Measurements from ENCODE around the gene MYL6.
"Not testable (repeated sequence)": the region's sequence is repeated elsewhere in the genome, so short reads cannot be mapped to it uniquely, and the experiment has no call there.

MYL6 gene

DNA sequence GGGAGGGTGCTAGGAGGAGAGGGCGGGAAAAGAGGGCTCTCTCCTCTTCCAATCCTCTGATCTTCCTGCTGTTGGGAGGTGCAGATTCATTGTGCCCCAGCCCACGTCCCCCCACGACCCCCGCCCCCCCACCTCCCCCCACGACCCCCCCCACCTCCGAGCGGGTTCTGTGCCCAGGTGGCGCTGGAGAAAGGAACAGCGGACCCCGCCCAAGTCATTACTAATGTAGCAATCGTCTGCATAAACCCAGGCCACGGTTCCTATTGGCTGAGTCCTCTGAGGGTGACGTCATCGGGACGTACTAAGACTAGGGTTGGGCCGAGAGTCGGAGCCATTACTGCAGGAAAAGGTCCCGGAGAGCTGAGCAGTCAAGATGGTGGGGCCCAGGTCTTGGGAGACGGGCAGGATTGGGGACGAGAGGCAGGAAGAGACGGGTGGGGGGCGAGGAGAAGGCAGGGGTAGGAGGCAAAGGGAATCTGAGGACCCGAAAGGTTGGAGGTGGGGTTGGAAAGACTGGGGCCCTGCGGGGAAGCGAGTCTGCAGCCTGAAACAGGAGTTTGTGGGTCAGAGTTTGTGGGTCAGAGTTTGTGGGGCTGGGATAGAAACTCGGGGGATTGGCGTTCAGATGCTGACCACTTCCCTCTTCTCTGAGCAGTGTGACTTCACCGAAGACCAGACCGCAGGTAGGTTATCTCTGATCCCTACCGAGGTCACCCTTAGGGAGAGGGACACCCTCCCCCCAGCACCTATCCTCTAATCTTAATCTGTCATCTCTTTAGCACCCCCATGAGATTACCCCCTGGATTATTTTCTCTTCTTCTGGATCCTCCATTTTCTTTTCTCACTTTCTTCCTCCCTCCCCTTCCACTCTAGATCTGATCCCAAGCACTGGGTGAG lies at the start of gene MYL6:
Gene MYL6, plus strand, starts transcription at position 331 of the 897 bp plus-strand sequence. Its CDS starts 43 bp downstream, at position 374.
- peak; percentile 85 to 95 (median 89) for DNase-seq (ENCODE audit: low read depth in 3 of 3)

GRCh38 chr12:56110571-56110970 lies 47.6 kb upstream of the MYL6 start:
- no peak for DNase-seq (ENCODE audit: low read depth in 3 of 3)

DNA sequence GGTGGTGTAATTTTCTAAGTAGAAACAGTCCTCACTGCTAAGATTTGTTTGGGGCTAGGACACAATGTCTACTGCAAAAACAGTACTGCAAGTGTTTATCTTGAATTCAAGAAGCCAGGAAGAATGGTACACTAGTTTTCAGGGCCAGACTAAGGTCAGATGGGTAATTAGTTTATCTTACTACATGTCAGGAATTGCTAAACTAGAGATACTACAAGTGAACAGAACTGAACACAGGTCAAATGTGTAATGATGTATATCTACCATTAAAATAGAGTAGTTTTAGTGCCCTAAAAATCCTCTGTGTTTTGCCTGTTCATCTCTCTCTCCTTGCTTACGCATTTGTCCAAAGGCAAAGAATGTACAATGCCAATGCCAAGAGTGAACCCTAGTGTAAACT lies 44.1 kb upstream of the MYL6 start:
- DNase-seq (ENCODE audit: low read depth in 3 of 3): no peak

DNA sequence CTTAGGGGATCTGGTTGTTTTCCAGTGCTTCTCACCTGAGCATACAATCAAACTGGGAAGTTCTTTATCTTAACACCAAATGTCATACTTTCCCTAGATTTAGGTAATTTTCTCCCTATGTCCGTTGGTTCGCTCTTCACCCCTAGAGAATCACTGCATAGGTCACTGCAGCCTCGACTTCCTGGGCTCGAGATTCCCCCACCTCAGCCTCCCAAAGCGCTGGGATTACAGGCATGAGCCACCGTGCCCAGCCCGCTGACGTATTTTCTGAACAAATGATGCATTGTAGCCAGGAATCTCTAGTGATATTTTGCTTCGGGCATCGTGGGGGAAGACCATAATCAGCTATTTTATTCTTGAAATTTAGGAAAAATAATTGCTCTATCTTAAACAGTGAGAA lies 42.8 kb upstream of the MYL6 start:
- no peak for DNase-seq (ENCODE audit: low read depth in 3 of 3)

DNA sequence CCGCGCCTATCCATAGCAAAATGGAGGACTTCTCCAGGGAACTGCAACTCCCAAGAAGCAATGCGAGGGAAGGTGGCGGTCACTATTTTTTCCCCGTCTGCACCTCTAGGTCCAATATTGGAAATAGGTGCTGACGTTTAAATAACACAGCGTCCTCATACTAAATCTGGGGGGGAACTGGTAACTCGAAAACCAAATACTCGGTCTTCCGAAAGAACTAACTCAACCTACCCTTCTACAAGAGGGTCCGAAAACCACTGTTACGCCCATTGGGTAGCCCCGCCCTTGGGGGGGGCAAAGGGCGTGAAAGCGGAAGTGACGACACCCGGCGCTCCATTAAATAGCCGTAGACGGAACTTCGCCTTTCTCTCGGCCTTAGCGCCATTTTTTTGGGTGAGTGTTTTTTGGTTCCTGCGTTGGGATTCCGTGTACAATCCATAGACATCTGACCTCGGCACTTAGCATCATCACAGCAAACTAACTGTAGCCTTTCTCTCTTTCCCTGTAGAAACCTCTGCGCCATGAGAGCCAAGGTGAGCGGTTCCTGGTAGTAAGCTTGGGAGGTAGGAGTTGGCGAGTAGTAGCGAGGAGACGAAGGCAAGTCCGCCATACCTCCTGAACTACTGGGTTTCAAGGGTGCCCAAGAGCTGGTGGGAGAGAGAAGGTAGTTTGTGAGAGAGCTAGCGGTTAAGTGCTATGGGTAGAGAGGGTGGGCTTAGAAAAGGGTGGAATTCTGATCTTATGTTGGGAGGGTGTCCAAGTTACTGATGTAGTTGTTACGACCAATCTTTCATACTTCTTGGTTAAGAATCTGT lies 41.7 kb upstream of the MYL6 start, which contains the start of gene RPL41:
Gene RPL41, plus strand, starts transcription at position 367 of the 815 bp plus-strand sequence.
- peak; percentile 85 to 91 (median 91) for DNase-seq (ENCODE audit: low read depth in 3 of 3)

GRCh38 chr12:56117082-56117706 lies 41.0 kb upstream of the MYL6 start:
- DNase-seq (ENCODE audit: low read depth in 3 of 3): not testable (repeated sequence)

DNA sequence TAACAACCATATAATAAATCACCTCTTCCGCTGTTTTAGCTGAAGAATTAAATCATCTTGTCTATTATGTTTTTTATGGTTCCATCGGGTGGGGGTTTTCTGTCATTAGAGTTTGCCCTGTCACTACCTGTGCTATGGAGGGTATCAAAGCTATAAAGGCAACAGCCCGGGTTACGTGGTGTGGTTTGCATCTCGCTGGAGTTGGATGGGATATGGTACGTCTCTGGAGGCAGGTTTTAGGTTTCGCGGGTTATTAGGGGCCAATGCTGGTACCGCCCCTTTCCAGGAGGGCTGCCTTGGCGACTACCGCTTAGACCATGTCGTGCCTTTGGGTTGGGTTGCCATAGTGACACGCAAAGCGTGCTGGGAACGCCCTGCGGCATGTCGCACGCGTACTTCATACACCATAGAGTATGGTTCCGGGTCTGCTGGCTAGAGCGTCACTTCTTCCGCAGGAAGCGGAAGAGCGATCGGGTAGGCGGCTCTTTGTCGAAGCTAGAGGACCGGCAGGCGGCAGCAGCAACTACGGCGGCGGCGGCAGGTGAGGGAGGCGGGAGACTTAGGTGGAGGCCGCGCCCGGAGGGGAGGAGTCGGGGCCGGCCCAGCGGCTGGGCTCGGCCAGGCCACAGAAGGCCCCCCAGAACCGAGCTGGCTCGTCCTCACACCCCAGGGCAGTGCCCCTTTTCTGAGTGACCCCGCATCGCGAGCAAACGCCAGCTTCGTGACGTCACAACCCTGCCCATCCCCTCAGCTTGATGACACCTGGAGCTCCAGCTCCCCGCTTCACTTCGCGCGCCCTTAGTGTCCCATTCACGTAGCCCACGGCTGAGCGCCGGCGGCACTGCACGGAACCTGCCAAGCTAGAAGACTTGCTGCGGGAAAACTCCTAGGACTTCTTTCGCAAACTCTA lies 40.1 kb upstream of the MYL6 start, which contains the start of gene ZC3H10:
Gene ZC3H10, plus strand, starts transcription at position 489 of the 910 bp plus-strand sequence. CDS start 2,297 bp downstream, outside the sequence.
- peak; percentile 97 to 98 (median 98) for DNase-seq (ENCODE audit: low read depth in 3 of 3)

- no peak for DNase-seq (ENCODE audit: low read depth in 3 of 3)
These were observed 39.3 kb upstream of the MYL6 start for GRCh38 chr12:56118688-56119357.

- DNase-seq (ENCODE audit: low read depth in 3 of 3): peak in 2 of 3 experiments; percentile 43 to 49
These were observed 38.8 kb upstream of the MYL6 start for GRCh38 chr12:56119361-56119796.

- DNase-seq (ENCODE audit: low read depth in 3 of 3): no peak
These were observed 37.9 kb upstream of the MYL6 start for GRCh38 chr12:56120158-56120846.

GRCh38 chr12:56121204-56121870 lies 36.8 kb upstream of the MYL6 start:
- DNase-seq (ENCODE audit: low read depth in 3 of 3): no peak

- no peak for DNase-seq (ENCODE audit: low read depth in 3 of 3)
These were observed 35.5 kb upstream of the MYL6 start for GRCh38 chr12:56122637-56123036.

GRCh38 chr12:56124133-56124532 lies 34.0 kb upstream of the MYL6 start:
- DNase-seq (ENCODE audit: low read depth in 3 of 3): no peak

DNA sequence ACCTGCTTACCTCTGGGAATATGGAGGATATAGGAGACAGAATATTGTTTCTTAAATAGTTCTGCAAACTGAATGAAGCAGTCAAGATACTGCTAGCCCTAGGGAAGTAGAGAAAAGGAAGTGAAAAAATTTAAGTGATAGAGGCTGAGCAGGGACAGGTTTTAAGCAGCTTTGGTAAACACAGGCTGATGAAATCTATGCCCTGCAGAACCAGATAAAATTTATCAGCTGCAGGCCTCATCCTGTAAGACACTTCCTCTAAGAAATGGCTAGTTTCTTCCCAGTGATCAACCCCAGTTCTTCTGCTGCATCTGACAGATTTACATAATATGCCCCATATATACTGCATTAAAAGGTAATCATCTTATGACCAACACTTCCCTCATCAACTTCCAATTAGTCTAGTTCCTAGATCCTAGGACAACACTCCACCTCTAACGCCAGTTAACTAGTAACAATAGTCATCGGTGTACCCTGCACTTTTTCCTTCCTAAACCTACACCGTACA lies 31.4 kb upstream of the MYL6 start:
- DNase-seq (ENCODE audit: low read depth in 3 of 3): no peak

GRCh38 chr12:56127485-56127887 lies 30.7 kb upstream of the MYL6 start:
- no peak for DNase-seq (ENCODE audit: low read depth in 3 of 3)

DNA sequence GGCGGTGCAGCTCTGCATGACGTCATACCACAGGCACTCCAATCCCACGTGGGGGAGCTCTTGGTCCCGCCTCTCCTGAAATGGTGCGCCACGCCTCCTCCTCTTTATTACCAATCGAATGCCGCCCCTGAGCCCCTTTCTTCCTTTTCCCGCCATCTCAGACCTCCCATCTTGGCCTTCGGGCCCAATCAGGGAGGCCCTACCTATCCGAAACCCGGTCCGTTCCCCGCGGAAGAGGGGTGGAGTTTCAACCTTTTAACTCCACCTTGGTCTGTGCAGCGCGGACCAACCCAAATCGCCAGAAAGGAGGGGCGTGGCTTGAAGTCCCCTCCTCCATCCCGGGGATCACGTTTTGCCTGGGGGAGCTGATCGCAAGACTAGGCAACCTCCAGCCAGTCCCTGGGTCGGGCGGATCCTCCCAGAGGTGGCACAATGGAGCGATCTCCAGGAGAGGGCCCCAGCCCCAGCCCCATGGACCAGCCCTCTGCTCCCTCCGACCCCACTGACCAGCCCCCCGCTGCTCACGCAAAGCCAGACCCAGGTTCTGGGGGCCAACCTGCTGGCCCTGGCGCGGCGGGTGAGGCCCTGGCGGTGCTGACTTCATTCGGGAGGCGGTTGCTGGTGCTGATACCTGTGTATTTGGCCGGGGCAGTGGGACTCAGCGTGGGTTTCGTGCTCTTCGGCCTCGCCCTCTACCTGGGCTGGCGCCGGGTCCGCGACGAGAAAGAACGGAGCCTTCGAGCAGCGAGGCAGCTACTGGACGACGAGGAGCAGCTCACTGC lies 30.1 kb upstream of the MYL6 start, which contains the start of gene ESYT1:
Gene ESYT1, plus strand, starts transcription at position 380 of the 782 bp plus-strand sequence. Its CDS starts 53 bp downstream, at position 433.
- DNase-seq (ENCODE audit: low read depth in 3 of 3): peak; percentile 93 to 97 (median 97)

DNA sequence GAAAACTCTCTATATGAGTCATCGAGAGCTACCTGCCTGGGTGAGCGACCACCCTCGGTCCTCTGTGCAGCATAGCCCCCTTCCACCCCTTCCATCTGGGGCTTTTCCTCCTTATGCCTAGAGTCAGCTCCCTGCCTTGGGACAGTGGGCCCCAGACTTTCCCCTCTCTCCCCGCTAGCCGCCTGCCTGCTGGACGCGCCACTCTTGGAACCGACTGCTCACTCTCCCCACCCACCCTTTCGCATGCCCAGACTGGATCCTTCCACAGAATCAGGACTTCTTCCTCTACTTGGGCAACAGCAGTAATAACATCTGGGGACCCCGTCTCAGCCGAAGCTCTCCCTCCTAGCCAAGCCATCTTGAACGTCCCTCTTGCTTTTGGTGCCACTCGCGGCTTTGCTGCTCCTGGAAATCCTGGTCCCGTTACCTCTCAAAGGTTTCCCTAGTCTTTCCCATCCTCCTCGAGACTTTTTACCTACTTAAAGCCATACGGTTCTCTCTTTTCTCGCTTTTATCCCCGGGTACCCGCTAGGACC lies 29.4 kb upstream of the MYL6 start:
- no peak for DNase-seq (ENCODE audit: low read depth in 3 of 3)
